Measurements from ENCODE around the gene NCAPD3. TPM values are rescaled to one million over a fixed set of nuclear protein-coding genes. Genes with fewer than 3 reads are reported as not detected.

NCAPD3 gene
- total RNA-seq, 3 donors from 2014 or later (not counting 1 experiment from before 2014, with no cell fraction given), result 27.6 to 33.6 (median 31.2) TPM

GRCh38 chr11:134223121-134223520 is 646 bp downstream of the NCAPD3 start:
- Mint-ChIP-seq H3K27ac (peak overlapping the region; percentile 96 to 97), H3K9me3 (no peaks in the 10 kb centered on the region), H3K4me3 (peak overlapping the region; percentile 91), H3K27me3 (ENCODE audit: low read depth in 2 of 2) (no peaks in the 10 kb centered on the region), H3K4me1 (peaks cover 54 to 55% of the 10 kb centered on the region in 2 donors), H3K36me3 (no peaks in the 10 kb centered on the region)
- peaks cover 15% of the 10 kb centered on the region for H3K36me3 ChIP-seq (ENCODE audit: control insufficient read depth, insufficient read depth, low read length)
- H3K4me3 ChIP-seq (ENCODE audit: low read length), result peak overlapping the region; percentile 59
- H3K4me1 ChIP-seq (ENCODE audit: control insufficient read depth, insufficient read depth, low read length), result peaks cover 28% of the 10 kb centered on the region
- 14% methylated on average over 5 of the region's 5 CpGs for WGBS (ENCODE audit: insufficient coverage)
- DNase-seq (no peak), ATAC-seq (no peak)
- TF ChIP-seq, protein P1, sequence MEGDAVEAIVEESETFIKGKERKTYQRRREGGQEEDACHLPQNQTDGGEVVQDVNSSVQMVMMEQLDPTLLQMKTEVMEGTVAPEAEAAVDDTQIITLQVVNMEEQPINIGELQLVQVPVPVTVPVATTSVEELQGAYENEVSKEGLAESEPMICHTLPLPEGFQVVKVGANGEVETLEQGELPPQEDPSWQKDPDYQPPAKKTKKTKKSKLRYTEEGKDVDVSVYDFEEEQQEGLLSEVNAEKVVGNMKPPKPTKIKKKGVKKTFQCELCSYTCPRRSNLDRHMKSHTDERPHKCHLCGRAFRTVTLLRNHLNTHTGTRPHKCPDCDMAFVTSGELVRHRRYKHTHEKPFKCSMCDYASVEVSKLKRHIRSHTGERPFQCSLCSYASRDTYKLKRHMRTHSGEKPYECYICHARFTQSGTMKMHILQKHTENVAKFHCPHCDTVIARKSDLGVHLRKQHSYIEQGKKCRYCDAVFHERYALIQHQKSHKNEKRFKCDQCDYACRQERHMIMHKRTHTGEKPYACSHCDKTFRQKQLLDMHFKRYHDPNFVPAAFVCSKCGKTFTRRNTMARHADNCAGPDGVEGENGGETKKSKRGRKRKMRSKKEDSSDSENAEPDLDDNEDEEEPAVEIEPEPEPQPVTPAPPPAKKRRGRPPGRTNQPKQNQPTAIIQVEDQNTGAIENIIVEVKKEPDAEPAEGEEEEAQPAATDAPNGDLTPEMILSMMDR (IDR thresholded peaks at IDR 0.05), result no peak
- no peak overlapping the region for H3K27ac ChIP-seq (ENCODE audit: low read length)
- intact Hi-C loops (cut with micrococcal nuclease), result loop anchor here (10.0 kb wide), 1 partner anchor 362 kb away; no protein-coding TSS in a partner anchor
- H3K27me3 ChIP-seq (ENCODE audit: control insufficient read depth, insufficient read depth, low read length), result no peaks in the 10 kb centered on the region
- H3K9me3 ChIP-seq (ENCODE audit: control insufficient read depth, insufficient read depth, low read length), result no peaks in the 10 kb centered on the region

DNA sequence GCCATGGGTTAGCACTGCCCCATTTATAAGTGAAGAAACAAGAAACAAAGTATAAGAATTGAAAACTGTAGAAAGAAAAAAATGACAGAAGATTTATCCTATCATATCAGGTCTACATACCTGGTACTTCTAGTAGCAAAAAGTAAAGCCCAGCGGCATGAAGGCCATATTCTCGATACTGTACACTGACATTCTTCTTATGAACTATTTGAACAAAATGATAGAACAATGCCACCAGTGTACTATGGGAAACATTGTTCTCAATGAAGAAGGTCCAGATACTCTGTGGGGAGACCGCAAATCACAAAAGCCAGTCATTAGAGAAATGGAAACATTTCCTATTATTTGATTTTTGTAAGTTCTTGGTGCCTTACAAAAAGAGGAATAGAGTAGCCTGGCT is 7.0 kb downstream of the NCAPD3 start:
- DNase-seq, result no peak
- WGBS (ENCODE audit: insufficient coverage), result 97% methylated on average over 3 of the region's 3 CpGs
- no peaks in the 10 kb centered on the region for H3K27me3 Mint-ChIP-seq (ENCODE audit: low read depth in 2 of 2)
- intact Hi-C loops (cut with micrococcal nuclease), result no loop called here
- H3K9me3 Mint-ChIP-seq, result no peaks in the 10 kb centered on the region
- no peak overlapping the region for H3K4me3 Mint-ChIP-seq
- H3K4me1 Mint-ChIP-seq, result peaks cover 0 to under 1% of the 10 kb centered on the region in 2 donors
- no peak overlapping the region for H3K4me3 ChIP-seq (ENCODE audit: low read length)
- H3K27ac ChIP-seq (ENCODE audit: low read length), result no peak overlapping the region
- ATAC-seq, result no peak
- no peaks in the 10 kb centered on the region for H3K27me3 ChIP-seq (ENCODE audit: control insufficient read depth, insufficient read depth, low read length)
- H3K4me1 ChIP-seq (ENCODE audit: control insufficient read depth, insufficient read depth, low read length), result no peaks in the 10 kb centered on the region
- TF ChIP-seq, protein P1 (IDR thresholded peaks at IDR 0.05), result no peak
- no peaks in the 10 kb centered on the region for H3K36me3 Mint-ChIP-seq
- H3K9me3 ChIP-seq (ENCODE audit: control insufficient read depth, insufficient read depth, low read length), result no peaks in the 10 kb centered on the region
- H3K36me3 ChIP-seq (ENCODE audit: control insufficient read depth, insufficient read depth, low read length), result peaks cover 29% of the 10 kb centered on the region
- no peak overlapping the region for H3K27ac Mint-ChIP-seq

DNA sequence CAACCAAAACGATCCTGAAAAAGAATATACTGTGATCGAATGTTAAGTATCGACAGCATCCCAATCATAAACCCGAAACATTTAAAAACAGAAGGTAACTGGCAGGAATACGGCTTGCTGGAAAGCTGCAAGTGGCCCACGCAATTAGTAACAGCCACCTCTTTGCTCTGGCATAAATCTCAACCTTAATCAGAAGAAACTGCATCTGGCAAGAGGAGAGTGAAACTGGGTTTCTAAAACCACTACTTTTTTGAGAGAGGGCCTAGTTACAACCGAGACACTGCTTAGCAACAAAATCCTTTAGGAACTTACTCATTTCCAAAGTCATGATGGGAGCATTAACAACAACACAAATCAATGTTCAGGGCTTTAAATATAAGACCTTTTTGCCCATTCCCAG is 7.9 kb downstream of the NCAPD3 start:
- Mint-ChIP-seq H3K36me3 (no peaks in the 10 kb centered on the region), H3K4me3 (no peak overlapping the region), H3K27me3 (ENCODE audit: low read depth in 2 of 2) (no peaks in the 10 kb centered on the region), H3K9me3 (no peaks in the 10 kb centered on the region), H3K27ac (no peak overlapping the region), H3K4me1 (no peaks in the 10 kb centered on the region)
- ATAC-seq (no peak), DNase-seq (no peak)
- TF ChIP-seq, protein P1 (IDR thresholded peaks at IDR 0.05), result no peak
- H3K36me3 ChIP-seq (ENCODE audit: control insufficient read depth, insufficient read depth, low read length), result peaks cover 29% of the 10 kb centered on the region
- no peaks in the 10 kb centered on the region for H3K27me3 ChIP-seq (ENCODE audit: control insufficient read depth, insufficient read depth, low read length)
- H3K4me1 ChIP-seq (ENCODE audit: control insufficient read depth, insufficient read depth, low read length), result no peaks in the 10 kb centered on the region
- WGBS (ENCODE audit: insufficient coverage), result 95% methylated on average over 7 of the region's 7 CpGs
- H3K4me3 ChIP-seq (ENCODE audit: low read length), result no peak overlapping the region
- H3K9me3 ChIP-seq (ENCODE audit: control insufficient read depth, insufficient read depth, low read length), result no peaks in the 10 kb centered on the region
- no peak overlapping the region for H3K27ac ChIP-seq (ENCODE audit: low read length)
- intact Hi-C loops (cut with micrococcal nuclease), result no loop called here
